A673 (cell line): ENCODE results near the gene C20orf96. TPM values are rescaled to one million over a fixed set of nuclear protein-coding genes. Genes with fewer than 3 reads are reported as not detected.

ENCODE experiments used
- BruUV-seq: library from RNA; stranded (reverse); fragments of 400-500 nt; replicated peaks from 2 replicates; lab custom pipeline; 2021; lab: Mats Ljungman, UMichigan
- CTCF ChIA-PET: fragments of 300-600 bp; sonication (Branson Sonifier 250); formaldehyde crosslinking; loops from one replicate; lab custom pipeline; 2022; ENCODE audit warnings: antibody characterized with exemption; lab: Charles Lee
- POLR2A ChIA-PET: fragments of 300-600 bp; sonication (Branson Sonifier 250); formaldehyde crosslinking; loops from one replicate; lab custom pipeline; 2022; ENCODE audit warnings: antibody characterized with exemption; ENCODE audit not compliant: low non-redundant PET; lab: Charles Lee
- DNase-seq: peaks from one replicate; pipeline ENCODE4 v3.0.0-alpha.2; 2015; ENCODE audit warnings: low spot score
- H3K27ac ChIP-seq: fragments of 200-600 bp; sonication (generic); 2 replicates; pipeline ENCODE4 v1.5.1; 2016; ENCODE audit warnings: mixed run types, low read depth, mild to moderate bottlenecking, mixed read lengths, antibody characterized with exemption, low read length; ENCODE audit not compliant: poor library complexity, severe bottlenecking
- H3K27me3 ChIP-seq: fragments of 200-600 bp; sonication (generic); replicated peaks from 2 replicates; pipeline ENCODE4 v1.6.1; 2017; ENCODE audit warnings: mixed run types, low read depth, mild to moderate bottlenecking, mixed read lengths, antibody characterized with exemption, low read length; ENCODE audit not compliant: insufficient read depth, poor library complexity
- H3K36me3 ChIP-seq: fragments of 200-600 bp; sonication (generic); 2 replicates; pipeline ENCODE4 v1.6.1; 2016; ENCODE audit warnings: mixed run types, mild to moderate bottlenecking, mixed read lengths, antibody characterized with exemption, low read length; ENCODE audit not compliant: insufficient read depth, poor library complexity, severe bottlenecking
- H3K4me1 ChIP-seq: fragments of 200-600 bp; sonication (generic); 2 replicates; pipeline ENCODE4 v1.6.1; 2017; ENCODE audit warnings: mixed run types, mild to moderate bottlenecking, mixed read lengths, antibody characterized with exemption, low read length; ENCODE audit not compliant: insufficient read depth, poor library complexity, severe bottlenecking
- H3K4me3 ChIP-seq: fragments of 200-600 bp; sonication (generic); 2 replicates; pipeline ENCODE4 v1.5.1; 2016; ENCODE audit warnings: low read depth, mixed run types, mild to moderate bottlenecking, mixed read lengths, low read length; ENCODE audit not compliant: poor library complexity, severe bottlenecking
- H3K9me3 ChIP-seq: fragments of 200-600 bp; sonication (generic); 2 replicates; pipeline ENCODE4 v1.6.1; 2016; ENCODE audit warnings: mixed run types, low read depth, mild to moderate bottlenecking, mixed read lengths, antibody characterized with exemption, low read length; ENCODE audit not compliant: poor library complexity, severe bottlenecking
- CTCF ChIP-seq: fragments of 300-800, 200-600 bp; sonication (generic); conservative IDR thresholded peaks from 2 replicates; pipeline ENCODE4 v1.5.1; 2017; ENCODE audit warnings: low read depth, mild to moderate bottlenecking, antibody characterized with exemption, low read length, moderate library complexity, mixed read lengths
- EZH2 ChIP-seq: fragments of 200-600 bp; sonication (generic); IDR thresholded peaks from 2 replicates; pipeline ENCODE4 v1.6.1; 2017; ENCODE audit warnings: borderline replicate concordance, low read depth, mild to moderate bottlenecking, mixed read lengths, antibody characterized with exemption, low read length; ENCODE audit not compliant: poor library complexity, severe bottlenecking
- intact Hi-C: fragments of 100-400 bp; cut with micrococcal nuclease; formaldehyde crosslinking; loops from one replicate; pipeline ENCODE4 v1.10.0; 2022; ENCODE audit not compliant: unreplicated experiment
- total RNA-seq: library from RNA; stranded (reverse); gene quantifications from 2 replicates; pipeline ENCODE4 v1.2.3, GENCODE V29; 2021

The C20orf96 gene
- total RNA-seq, 1 experiment from 2014 or later = 21.7 TPM

GRCh38 chr20:324177-325044 lies 33.9 kb upstream of the C20orf96 start:
- H3K9me3 ChIP-seq = no peaks in the 10 kb centered on the region
- ChIA-PET POLR2A (interaction anchor here (0.6 kb wide), 1 partner anchor 139 kb away, joined by 6 read pairs; no protein-coding TSS in a partner anchor), CTCF (interaction anchor here (1.5 kb wide), 1 partner anchor 14 kb away, joined by 4 read pairs; no protein-coding TSS in a partner anchor)
- DNase-seq = peak; percentile 93
- H3K27me3 ChIP-seq = no peaks in the 10 kb centered on the region
- intact Hi-C loops = loop anchor here (1.0 kb wide), 1 partner anchor 14 kb away; no protein-coding TSS in a partner anchor
- TSS peak; percentile 95 for BruUV-seq
- H3K4me3 ChIP-seq = peak overlapping the region; percentile 88
- peaks cover 12% of the 10 kb centered on the region for H3K36me3 ChIP-seq
- H3K4me1 ChIP-seq = peaks cover 16% of the 10 kb centered on the region
- peak overlapping the region; percentile 79 for H3K27ac ChIP-seq
- no peak for TF ChIP-seq EZH2
- TF ChIP-seq CTCF = peak; percentile 31; the same call in 1 of the 2 replicates

- no TSS peak for BruUV-seq
- no peak for TF ChIP-seq CTCF
- TF ChIP-seq EZH2 = no peak
- CTCF ChIA-PET = no interaction called here
- Histone ChIP-seq H3K27me3 (no peaks in the 10 kb centered on the region), H3K4me3 (no peak overlapping the region), H3K27ac (no peak overlapping the region), H3K9me3 (no peaks in the 10 kb centered on the region), H3K36me3 (no peaks in the 10 kb centered on the region), H3K4me1 (peaks cover 5% of the 10 kb centered on the region)
- POLR2A ChIA-PET = no interaction called here
- intact Hi-C loops = no loop called here
- no peak for DNase-seq
These were observed 25.9 kb upstream of the C20orf96 start for GRCh38 chr20:316316-317068.

- no TSS peak for BruUV-seq
- no peak for DNase-seq
- Histone ChIP-seq H3K4me3 (no peak overlapping the region), H3K36me3 (no peaks in the 10 kb centered on the region), H3K9me3 (no peaks in the 10 kb centered on the region), H3K4me1 (peaks cover 21% of the 10 kb centered on the region), H3K27me3 (no peaks in the 10 kb centered on the region), H3K27ac (peak overlapping the region; percentile 13)
- ChIA-PET POLR2A (interaction anchor here (0.6 kb wide), 1 partner anchor 8 kb away, joined by 7 read pairs; no protein-coding TSS in a partner anchor), CTCF (no interaction called here)
- TF ChIP-seq EZH2 = no peak
- TF ChIP-seq CTCF = no peak
- intact Hi-C loops = no loop called here
These were observed 23.4 kb upstream of the C20orf96 start for GRCh38 chr20:313948-314347.
